ENCODE results near the gene NCOA1. TPM values are rescaled to one million over a fixed set of nuclear protein-coding genes. Genes with fewer than 3 reads are reported as not detected.

The NCOA1 gene
- total RNA-seq, 2 experiments from 2014 or later: 35.5 to 40.6 TPM

DNA sequence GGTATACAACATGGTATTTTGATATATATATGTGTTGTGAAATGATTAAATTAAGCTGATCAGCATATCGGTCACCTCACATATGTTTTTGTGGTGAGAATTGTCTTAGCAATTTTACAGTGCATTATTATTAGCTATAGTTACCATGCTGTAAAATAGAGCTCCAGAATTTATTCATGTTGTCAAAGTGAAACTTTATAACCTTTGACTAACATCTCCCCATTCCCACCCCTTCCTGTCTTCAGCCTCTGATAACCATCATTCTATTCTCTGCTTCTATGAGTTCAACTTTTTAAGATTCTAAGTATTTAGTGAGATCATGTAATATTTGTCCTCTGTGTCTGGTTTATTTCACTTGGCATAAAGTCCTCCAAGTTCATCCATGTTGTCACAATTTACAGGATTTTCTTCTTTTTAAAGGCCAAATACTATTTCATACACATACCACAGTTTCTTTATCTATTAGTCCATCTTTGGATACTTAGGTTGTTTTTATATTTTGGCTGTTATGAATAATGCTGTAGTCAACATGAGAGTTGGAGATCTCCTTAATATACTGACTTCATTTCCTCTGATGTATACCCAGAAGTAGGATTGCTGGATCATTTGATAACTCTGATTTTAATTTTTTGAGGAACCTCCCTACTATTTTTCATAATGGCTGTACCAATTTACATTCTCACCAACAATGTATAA lies 30.3 kb downstream of the NCOA1 start:
- H3K4me3 ChIP-seq (ENCODE audit: low read length): no peak overlapping the region
- H3K27ac ChIP-seq (ENCODE audit: low read depth in 1 of 2, low read length in 2 of 2): no peak overlapping the region
- Mint-ChIP-seq H3K27me3 (no peaks in the 10 kb centered on the region), H3K9me3 (no peaks in the 10 kb centered on the region), H3K4me3 (no peak overlapping the region), H3K27ac (peak overlapping the region; percentile 18), H3K4me1 (ENCODE audit: low read depth) (peaks cover 67% of the 10 kb centered on the region), H3K36me3 (ENCODE audit: low read depth) (peaks cover 5% of the 10 kb centered on the region)
- no peaks in the 10 kb centered on the region for H3K4me1 ChIP-seq (ENCODE audit: insufficient read depth, low read length)
- no peaks in the 10 kb centered on the region for H3K9me3 ChIP-seq (ENCODE audit: control insufficient read depth in 1 of 2, insufficient read depth in 1 of 2, low read length in 2 of 2)
- H3K27me3 ChIP-seq (ENCODE audit: control insufficient read depth in 1 of 2, insufficient read depth in 2 of 2, low read length in 2 of 2): no peaks in the 10 kb centered on the region
- DNase-seq (no peak), ATAC-seq (ENCODE audit: poor library complexity) (no peak)
- ChIA-PET POLR2A (interaction anchor here (1.4 kb wide), 1 partner anchor 30 kb away, joined by 6 read pairs; the partner anchor contains the start of gene NCOA1), CTCF (no interaction called here)
- intact Hi-C loops (cut with DNase I, micrococcal nuclease): loop anchor here in 1 of 2 experiments (2.0 kb wide), 1 partner anchor 15 kb away; no protein-coding TSS in a partner anchor
- H3K36me3 ChIP-seq (ENCODE audit: insufficient read depth, low read length): no peaks in the 10 kb centered on the region
- TF ChIP-seq CTCF (IDR thresholded peaks at IDR 0.05): no peak

DNA sequence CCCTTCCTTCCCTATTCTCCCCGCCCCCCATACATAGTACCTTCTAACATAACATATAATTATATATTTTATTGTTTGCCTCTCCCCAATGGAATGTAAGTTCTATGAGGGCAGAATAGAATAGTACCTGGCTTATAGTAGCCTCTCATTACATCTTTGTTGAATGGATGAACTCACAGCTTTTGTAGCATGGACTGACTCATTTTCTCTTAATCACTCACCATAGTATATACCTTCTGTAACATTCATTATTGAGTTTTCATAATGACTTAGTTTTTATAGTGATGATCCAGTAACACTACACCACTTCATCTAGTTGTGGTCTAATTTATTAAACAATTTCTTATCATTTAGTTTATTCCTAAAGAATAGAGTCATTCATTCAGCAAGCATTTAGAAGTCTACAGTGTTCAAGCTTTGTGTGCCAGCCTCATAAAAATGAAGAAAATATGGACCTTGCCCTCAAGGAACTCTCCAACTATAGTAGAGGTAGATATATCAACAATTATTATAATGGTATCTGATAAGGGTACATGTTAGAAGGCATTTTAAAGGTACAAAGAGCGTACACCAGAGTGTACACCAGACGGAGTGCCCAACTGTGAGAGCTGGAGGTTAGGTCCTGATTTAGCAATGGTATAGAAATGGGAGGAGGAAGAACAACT lies 31.1 kb downstream of the NCOA1 start:
- H3K27ac ChIP-seq (ENCODE audit: low read depth in 1 of 2, low read length in 2 of 2): no peak overlapping the region
- Mint-ChIP-seq H3K27ac (no peak overlapping the region), H3K4me3 (no peak overlapping the region), H3K36me3 (ENCODE audit: low read depth) (peaks cover 5% of the 10 kb centered on the region), H3K27me3 (no peaks in the 10 kb centered on the region), H3K9me3 (no peaks in the 10 kb centered on the region), H3K4me1 (ENCODE audit: low read depth) (peaks cover 61% of the 10 kb centered on the region)
- no peak overlapping the region for H3K4me3 ChIP-seq (ENCODE audit: low read length)
- no peaks in the 10 kb centered on the region for H3K27me3 ChIP-seq (ENCODE audit: control insufficient read depth in 1 of 2, insufficient read depth in 2 of 2, low read length in 2 of 2)
- intact Hi-C loops (cut with DNase I, micrococcal nuclease): loop anchor here in 1 of 2 experiments (2.0 kb wide), 1 partner anchor 15 kb away; no protein-coding TSS in a partner anchor
- ATAC-seq (ENCODE audit: poor library complexity) (no peak), DNase-seq (no peak)
- CTCF ChIA-PET: interaction anchor here (0.5 kb wide), 1 partner anchor 244 kb away, joined by 3 read pairs; no protein-coding TSS in a partner anchor
- H3K9me3 ChIP-seq (ENCODE audit: control insufficient read depth in 1 of 2, insufficient read depth in 1 of 2, low read length in 2 of 2): no peaks in the 10 kb centered on the region
- no peaks in the 10 kb centered on the region for H3K4me1 ChIP-seq (ENCODE audit: insufficient read depth, low read length)
- POLR2A ChIA-PET: no interaction called here
- no peak for TF ChIP-seq CTCF (IDR thresholded peaks at IDR 0.05)
- H3K36me3 ChIP-seq (ENCODE audit: insufficient read depth, low read length): no peaks in the 10 kb centered on the region

DNA sequence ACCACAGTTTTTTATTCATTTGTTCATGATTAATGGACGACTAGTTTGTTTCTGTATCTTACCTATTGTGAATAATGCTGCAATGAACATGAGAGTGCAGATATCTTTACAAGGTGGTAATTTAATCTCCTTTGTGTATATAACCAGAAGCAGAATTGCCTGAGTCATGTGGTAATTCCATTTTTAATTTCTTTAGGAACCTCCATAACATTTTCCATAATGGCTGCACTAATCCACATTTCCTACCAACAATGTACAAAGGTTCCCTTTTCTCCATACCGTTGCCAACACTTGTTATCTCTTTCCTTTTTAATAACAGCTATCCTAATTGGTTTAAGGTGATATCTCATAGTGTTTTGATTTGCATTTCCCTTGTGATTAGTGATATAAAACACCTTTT lies 36.5 kb downstream of the NCOA1 start:
- ChIA-PET POLR2A (no interaction called here), CTCF (interaction anchor here (0.8 kb wide), 1 partner anchor 38 kb away, joined by 5 read pairs; no protein-coding TSS in a partner anchor)
- Histone ChIP-seq H3K4me1 (ENCODE audit: insufficient read depth, low read length) (no peaks in the 10 kb centered on the region), H3K27ac (ENCODE audit: low read depth in 1 of 2, low read length in 2 of 2) (no peak overlapping the region), H3K27me3 (ENCODE audit: control insufficient read depth in 1 of 2, insufficient read depth in 2 of 2, low read length in 2 of 2) (no peaks in the 10 kb centered on the region), H3K4me3 (ENCODE audit: low read length) (no peak overlapping the region), H3K9me3 (ENCODE audit: control insufficient read depth in 1 of 2, insufficient read depth in 1 of 2, low read length in 2 of 2) (peaks cover 9 to 14% of the 10 kb centered on the region in 2 experiments), H3K36me3 (ENCODE audit: insufficient read depth, low read length) (no peaks in the 10 kb centered on the region)
- Mint-ChIP-seq H3K27ac (no peak overlapping the region), H3K36me3 (ENCODE audit: low read depth) (peaks cover 40% of the 10 kb centered on the region), H3K9me3 (peaks cover 4% of the 10 kb centered on the region), H3K27me3 (no peaks in the 10 kb centered on the region), H3K4me3 (no peak overlapping the region), H3K4me1 (ENCODE audit: low read depth) (peaks cover 35% of the 10 kb centered on the region)
- intact Hi-C loops (cut with DNase I, micrococcal nuclease): no loop called here
- TF ChIP-seq CTCF (IDR thresholded peaks at IDR 0.05): no peak
- ATAC-seq (ENCODE audit: poor library complexity) (no peak), DNase-seq (no peak)

All from CD4-positive, alpha-beta T cell (primary cell).